ENCODE data around the gene SLC12A7. TPM values are rescaled to one million over a fixed set of nuclear protein-coding genes. Genes with fewer than 3 reads are reported as not detected.
"Not testable (repeated sequence)": the region's sequence is repeated elsewhere in the genome, so short reads cannot be mapped to it uniquely, and the experiment has no call there.

The SLC12A7 gene
- total RNA-seq = 344 TPM

GRCh38 chr5:1111727-1112289 lies at the start of gene SLC12A7:
SLC12A7 (minus strand) TSS chr5:1112063; CDS start chr5:1111991, 72 bp downstream.
- DNase-seq (ENCODE audit: low spot score) = peak; percentile 70

DNA sequence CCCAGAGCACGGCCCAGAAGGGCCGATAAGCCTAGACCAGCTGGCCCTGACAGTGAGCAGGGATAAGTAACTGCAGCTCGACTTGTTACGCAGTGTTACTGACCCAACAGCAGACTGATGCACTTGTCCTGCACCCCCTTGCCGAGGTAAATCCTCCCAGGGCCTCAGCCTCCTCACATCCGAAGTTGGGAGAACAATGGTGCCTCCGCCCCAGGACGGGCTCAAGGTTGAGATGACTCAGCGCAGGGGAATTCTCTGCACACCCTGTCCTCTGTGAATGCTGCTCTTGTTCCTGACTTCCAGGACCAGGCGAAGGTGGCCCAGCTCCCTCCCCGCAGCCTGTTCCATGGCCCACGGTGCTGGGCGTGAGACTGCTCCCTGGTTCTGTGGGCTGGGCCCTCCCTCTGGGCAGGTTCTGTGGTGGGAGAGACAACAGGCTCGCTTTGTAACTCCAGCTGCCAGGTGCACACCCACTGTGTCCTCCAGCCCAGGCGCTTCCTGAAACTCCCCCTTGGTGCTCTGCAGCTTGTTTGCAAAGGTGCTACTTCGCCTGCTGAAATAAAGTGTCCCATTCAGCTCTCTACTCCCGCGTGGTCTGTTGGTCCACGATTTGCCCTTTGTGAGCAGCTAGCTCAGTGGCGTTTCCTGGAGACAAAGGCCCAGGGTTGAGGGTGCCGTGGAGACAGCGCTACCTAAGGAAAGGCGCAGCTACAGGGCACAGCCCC lies 49.4 kb upstream of the SLC12A7 start:
- peak; percentile 85 for DNase-seq (ENCODE audit: low spot score)

- DNase-seq (ENCODE audit: low spot score) = no peak
These were observed 48.0 kb upstream of the SLC12A7 start for GRCh38 chr5:1159774-1160406.

DNA sequence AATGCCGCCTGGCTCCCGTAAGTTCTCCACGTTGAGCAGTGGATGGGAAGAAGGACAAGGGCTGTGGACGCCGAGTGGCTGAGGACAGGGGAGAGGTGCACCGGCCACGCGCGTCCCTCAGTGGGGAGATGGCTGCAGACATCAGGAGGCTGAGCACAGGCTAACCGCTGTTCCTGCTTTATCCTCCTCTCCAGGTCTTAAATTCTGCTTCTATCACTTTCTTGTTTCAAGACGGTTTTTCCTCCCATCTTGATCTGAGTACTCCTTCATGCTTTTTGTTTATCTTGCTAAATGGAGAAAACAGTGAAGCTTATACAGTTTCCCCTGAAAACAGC lies 47.4 kb upstream of the SLC12A7 start:
- no peak for DNase-seq (ENCODE audit: low spot score)

GRCh38 chr5:1158647-1159340 lies 46.9 kb upstream of the SLC12A7 start:
- no peak for DNase-seq (ENCODE audit: low spot score)

DNA sequence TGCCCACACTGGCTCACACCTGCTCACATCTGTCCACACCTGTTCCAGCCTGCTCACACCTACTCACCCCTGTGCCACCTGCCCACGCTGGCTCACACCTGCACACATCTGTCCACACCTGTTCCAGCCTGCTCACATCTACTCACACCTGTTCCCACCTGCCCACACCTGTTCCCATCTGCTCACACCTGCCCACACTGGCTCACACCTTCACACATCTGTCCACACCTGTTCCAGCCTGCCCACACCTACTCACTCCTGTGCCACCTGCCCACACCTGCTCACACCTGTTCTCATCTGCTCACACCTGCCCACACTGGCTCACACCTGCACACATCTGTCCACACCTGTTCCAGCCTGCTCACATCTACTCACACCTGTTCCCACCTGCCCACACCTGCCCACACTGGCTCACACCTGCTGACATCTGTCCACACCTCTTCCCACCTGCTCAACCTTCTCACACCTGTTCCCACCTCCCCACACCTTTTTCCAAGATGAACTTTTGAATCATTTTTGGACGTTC lies 45.7 kb upstream of the SLC12A7 start:
- not testable (repeated sequence) for DNase-seq (ENCODE audit: low spot score)

DNA sequence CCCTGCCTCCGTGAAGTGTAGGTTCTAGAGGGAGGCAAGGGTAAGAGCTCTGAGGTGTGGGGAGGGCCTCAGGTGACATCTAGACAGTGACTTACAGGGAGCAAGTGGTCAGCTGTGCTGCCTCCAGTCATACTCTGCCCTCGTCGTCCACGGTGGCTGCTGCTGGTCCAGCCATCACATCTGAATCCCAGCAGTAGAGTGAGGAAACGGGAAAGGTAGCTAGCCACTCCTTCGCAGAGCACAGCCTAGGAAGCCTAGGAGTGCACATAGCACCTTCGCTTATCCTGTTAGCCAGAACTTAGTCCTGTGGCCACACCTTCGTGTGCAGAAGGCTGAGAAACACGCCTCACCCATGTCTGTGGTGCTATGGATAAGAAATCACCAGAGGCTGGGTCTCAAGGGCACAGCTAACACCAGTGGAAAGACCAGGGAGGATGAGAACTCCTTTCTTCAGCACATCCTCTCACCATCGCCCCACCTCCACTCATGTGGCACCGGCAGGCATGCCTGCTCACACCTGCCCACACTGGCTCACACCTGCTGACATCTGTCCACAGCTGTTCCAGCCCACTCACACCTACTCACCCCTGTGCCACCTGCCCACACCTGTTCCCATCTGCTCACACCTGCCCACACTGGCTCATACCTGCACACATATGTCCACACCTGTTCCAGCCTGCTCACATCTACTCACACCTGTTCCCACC lies 45.0 kb upstream of the SLC12A7 start:
- DNase-seq (ENCODE audit: low spot score) = no peak

GRCh38 chr5:1156033-1156753 lies 44.3 kb upstream of the SLC12A7 start:
- no peak for DNase-seq (ENCODE audit: low spot score)

DNA sequence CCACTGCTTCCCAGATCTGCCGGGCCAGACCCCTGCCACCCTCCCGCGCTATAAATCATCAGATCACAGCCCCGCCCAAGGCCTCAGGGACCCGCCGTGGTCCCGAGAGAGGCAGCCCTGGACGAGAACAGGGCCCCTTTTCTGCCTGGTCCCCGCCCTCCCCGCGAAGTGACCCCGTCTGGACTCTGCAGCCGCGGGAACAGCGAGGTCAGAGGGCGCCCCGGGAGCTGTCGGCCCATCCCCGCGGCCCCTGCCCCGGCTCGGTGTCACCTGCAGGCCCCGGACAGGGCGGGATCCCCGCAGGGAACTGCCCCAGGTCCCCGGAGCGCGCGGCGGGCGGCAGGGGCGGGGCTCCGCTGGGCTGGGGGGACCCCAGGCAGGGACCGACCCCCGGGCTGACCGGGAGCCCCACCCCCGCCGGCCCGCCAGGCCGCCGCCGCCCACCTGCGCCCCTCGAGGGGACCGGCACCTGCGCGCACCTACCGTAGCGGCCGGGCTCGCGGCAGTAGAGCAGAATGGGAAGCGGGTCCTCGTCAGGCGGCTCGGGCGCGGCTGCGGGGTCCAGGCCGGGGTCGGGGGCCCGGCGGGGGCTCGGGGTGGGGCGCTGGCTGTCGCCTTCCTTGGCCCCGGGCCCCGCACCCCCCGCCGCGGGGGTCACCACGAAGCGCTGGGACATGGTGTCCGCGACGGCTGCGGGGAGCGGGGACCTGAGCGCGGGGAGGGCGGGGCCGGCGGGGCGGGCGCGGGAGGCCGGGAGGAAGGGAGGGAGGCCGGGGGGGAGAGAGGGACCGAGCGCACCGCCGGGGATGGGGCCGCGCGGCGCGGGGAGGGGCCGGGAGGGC lies 43.5 kb upstream of the SLC12A7 start:
- no peak for DNase-seq (ENCODE audit: low spot score)

DNA sequence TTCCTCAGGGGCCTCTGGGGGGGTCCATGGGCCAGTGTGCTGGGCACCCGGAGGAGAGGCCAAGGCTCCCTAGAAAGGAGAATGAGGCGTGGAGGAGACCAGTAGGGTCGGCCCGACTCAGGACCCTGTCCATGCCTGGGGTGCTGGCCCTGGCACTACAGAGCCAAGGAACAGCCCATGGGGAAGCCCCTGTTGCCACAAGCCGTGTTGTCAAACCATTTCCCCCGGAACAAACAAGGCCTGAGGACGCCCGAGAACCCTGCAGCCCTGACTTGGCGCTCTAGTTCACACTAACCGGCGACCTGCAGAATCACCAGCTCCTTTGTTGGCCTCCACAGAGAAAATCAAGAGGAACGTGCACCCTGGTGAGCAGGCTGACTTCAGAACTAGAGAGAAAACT lies 41.6 kb upstream of the SLC12A7 start:
- DNase-seq (ENCODE audit: low spot score) = no peak

DNA sequence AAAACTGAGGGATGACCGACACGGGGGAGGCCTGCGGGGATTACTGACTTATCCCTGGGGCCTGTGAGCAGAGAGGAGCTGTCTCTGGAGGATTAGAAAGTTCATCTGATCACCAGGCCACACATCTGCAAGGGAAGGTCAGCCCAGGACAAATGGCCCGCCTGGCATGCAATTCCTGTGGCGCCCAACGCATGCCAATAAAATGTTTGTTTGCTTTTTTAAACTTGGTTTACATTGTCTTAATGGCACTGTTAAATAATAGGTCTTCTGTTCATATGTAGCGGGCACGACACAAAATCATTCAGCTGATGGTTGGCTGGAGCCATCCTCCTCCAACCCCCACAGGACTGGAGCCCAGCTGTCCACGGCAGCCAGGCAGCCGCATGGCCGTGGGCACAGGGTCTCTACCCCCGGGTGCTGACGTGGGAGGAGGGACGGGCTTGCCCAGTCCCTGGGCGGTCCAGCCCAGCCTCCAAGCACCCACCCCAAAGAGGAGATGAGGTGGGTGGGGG lies 41.0 kb upstream of the SLC12A7 start:
- DNase-seq (ENCODE audit: low spot score) = no peak

- DNase-seq (ENCODE audit: low spot score) = no peak
These were observed 40.3 kb upstream of the SLC12A7 start for GRCh38 chr5:1152156-1152555.

GRCh38 chr5:1151316-1151715 lies 39.5 kb upstream of the SLC12A7 start:
- DNase-seq (ENCODE audit: low spot score) = no peak

DNA sequence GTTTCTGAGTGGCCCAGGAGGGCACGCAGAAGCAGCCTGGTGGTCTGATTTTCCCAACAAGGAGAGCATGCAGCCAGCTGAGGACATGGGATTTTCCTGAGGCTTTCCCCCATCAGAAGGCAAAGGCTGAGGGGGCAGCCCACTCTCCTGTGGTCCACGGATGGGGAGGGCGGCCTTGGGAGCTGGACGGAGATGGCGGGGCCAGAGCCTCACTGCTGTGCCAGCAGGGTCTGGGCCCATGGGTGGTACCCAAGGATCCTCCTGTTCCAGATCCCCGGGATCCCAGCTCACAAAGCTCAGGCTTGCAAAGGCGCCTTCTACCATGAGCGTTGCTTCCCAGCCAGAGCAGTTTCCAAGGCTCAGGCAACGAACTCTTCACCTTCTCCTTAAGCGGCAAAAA lies 39.0 kb upstream of the SLC12A7 start:
- no peak for DNase-seq (ENCODE audit: low spot score)

GRCh38 chr5:1144638-1145396 lies 33.0 kb upstream of the SLC12A7 start:
- no peak for DNase-seq (ENCODE audit: low spot score)

GRCh38 chr5:1144089-1144488 lies 32.2 kb upstream of the SLC12A7 start:
- no peak for DNase-seq (ENCODE audit: low spot score)

- DNase-seq (ENCODE audit: low spot score) = no peak
These were observed 31.7 kb upstream of the SLC12A7 start for GRCh38 chr5:1143670-1143951.

- DNase-seq (ENCODE audit: low spot score) = no peak
These were observed 31.2 kb upstream of the SLC12A7 start for GRCh38 chr5:1142886-1143669.

GRCh38 chr5:1141834-1142233 lies 30.0 kb upstream of the SLC12A7 start:
- no peak for DNase-seq (ENCODE audit: low spot score)

Measured in mucosa of gallbladder (tissue), 1 donor.